Naive B cell (primary cell): ENCODE data around the gene LYZL4. TPM values are rescaled to one million over a fixed set of nuclear protein-coding genes. Genes with fewer than 3 reads are reported as not detected.

ENCODE experiments used
- ATAC-seq, 2 donors: fragments of 150-1000 bp; cut with Tn5 transposase; 2 replicates each; pipeline ENCODE4 v1.10.0; 2021; ENCODE audit warnings: low read depth in 2 of 2, mild to moderate bottlenecking in 2 of 2, moderate library complexity in 2 of 2
- DNase-seq: peaks from one replicate; pipeline ENCODE4 v3.0.0; 2022
- H3K27ac Mint-ChIP-seq, 6 donors: one replicate each; pipeline ENCODE4 v1.8.0; 2020 to 2022; ENCODE audit warnings: mild to moderate bottlenecking in 6 of 6, mixed read lengths in 6 of 6, moderate library complexity in 5 of 6, inconsistent platforms in 2 of 6
- H3K27me3 Mint-ChIP-seq, 3 donors: one replicate each; pipeline ENCODE4 v1.8.0; 2021 to 2022; ENCODE audit warnings: mixed read lengths in 3 of 3, mild to moderate bottlenecking in 1 of 3
- H3K36me3 Mint-ChIP-seq, 2 donors: one replicate each; pipeline ENCODE4 v1.8.0; 2020 to 2022; ENCODE audit warnings: mixed read lengths in 2 of 2, inconsistent platforms in 1 of 2, mild to moderate bottlenecking in 1 of 2
- H3K4me1 Mint-ChIP-seq, 3 donors: one replicate each; pipeline ENCODE4 v1.8.0; 2020 to 2022; ENCODE audit warnings: mixed read lengths in 3 of 3, inconsistent platforms in 1 of 3, mild to moderate bottlenecking in 1 of 3, moderate library complexity in 1 of 3
- H3K4me3 Mint-ChIP-seq, 8 donors: one replicate each; pipeline ENCODE4 v1.8.0; 2020 to 2022; ENCODE audit warnings: mild to moderate bottlenecking in 8 of 8, mixed read lengths in 8 of 8, moderate library complexity in 8 of 8, inconsistent platforms in 2 of 8
- H3K9me3 Mint-ChIP-seq, 7 donors: one replicate each; pipeline ENCODE4 v1.8.0; 2020 to 2022; ENCODE audit warnings: mixed read lengths in 7 of 7, mild to moderate bottlenecking in 5 of 7, inconsistent platforms in 2 of 7, moderate library complexity in 1 of 7
- polyA plus RNA-seq, 6 donors: library from polyadenylated mRNA; unstranded; fragments of 300-500 nt; fragmentation: Illumina TruSeq; gene quantifications; one replicate each; pipeline ENCODE4 v1.2.3, GENCODE V29; 2021; ENCODE audit warnings: low read depth in 6 of 6

LYZL4 gene
- polyA plus RNA-seq, 6 donors from 2014 or later: not detected

DNA sequence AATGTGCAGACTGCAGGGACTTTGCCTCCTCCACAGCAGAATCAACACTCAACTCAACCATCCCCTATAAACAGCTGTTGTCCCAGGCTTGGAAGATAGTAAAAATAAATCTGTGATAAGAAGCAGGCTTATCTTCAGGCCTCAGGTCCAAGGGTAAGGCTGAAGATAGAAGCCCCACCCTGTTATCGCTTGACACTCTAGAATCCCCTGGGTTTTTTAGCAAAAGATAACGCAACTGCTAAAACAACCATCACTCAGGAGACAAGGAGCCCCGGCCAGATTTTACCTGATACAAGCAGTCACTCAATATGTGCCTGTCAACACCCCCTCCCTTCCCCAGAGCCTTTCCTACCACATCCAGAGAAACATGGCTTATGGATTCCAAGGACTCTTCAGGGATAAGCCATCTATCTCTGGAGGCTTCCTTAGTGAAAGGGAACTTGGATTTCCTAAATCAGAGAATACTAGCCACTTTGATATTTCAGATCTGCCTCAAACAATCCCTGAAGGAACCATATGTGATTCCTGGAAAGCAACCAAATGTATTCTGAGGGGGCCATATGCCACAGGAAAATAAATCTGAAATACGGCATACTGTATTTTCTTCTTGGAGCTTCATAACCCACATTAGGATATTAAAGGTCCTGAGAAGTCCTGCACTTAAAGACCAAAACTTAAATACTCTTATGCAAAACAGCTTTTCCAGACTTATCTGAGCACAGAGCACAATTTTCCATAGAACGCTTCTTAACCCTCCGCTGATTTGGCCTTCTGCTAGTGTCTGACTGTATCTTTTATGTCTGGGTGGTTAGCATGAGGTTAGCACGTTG is 60.4 kb downstream of the LYZL4 start:
- H3K27me3 Mint-ChIP-seq: peaks cover 7 to 45% (median 37%) of the 10 kb centered on the region in 3 donors
- DNase-seq (no peak), ATAC-seq (no peak)
- peaks cover 0 to 7% of the 10 kb centered on the region in 2 donors for H3K36me3 Mint-ChIP-seq
- no peak overlapping the region for H3K27ac Mint-ChIP-seq
- peaks cover 0 to 14% (median 0%) of the 10 kb centered on the region in 7 donors for H3K9me3 Mint-ChIP-seq
- H3K4me1 Mint-ChIP-seq: peaks cover 0 to 10% (median 0%) of the 10 kb centered on the region in 3 donors
- H3K4me3 Mint-ChIP-seq: no peak overlapping the region

GRCh38 chr3:42347928-42348327 is 62.5 kb downstream of the LYZL4 start:
- peaks cover 0 to 16% (median 0%) of the 10 kb centered on the region in 7 donors for H3K9me3 Mint-ChIP-seq
- DNase-seq (no peak), ATAC-seq (no peak)
- H3K36me3 Mint-ChIP-seq: peaks cover 0 to 7% of the 10 kb centered on the region in 2 donors
- H3K4me1 Mint-ChIP-seq: peaks cover 0 to 10% (median 0%) of the 10 kb centered on the region in 3 donors
- no peak overlapping the region for H3K4me3 Mint-ChIP-seq
- H3K27me3 Mint-ChIP-seq: peaks cover 7 to 32% (median 29%) of the 10 kb centered on the region in 3 donors
- no peak overlapping the region for H3K27ac Mint-ChIP-seq

Other genes with a start within 250 kb of the LYZL4 start
- gene CCK, start 144.4 kb downstream of the LYZL4 start, polyA plus RNA-seq: not detected
- 1 to 10 TPM in 2 of 6 donors, under 1 TPM in 3, not detected in 1; 0.57 to 3.0 (median 0.69) TPM for gene VIPR1, start 92.0 kb upstream of the LYZL4 start, polyA plus RNA-seq
- gene SEC22C, start 171.4 kb upstream of the LYZL4 start, polyA plus RNA-seq: 10 to 100 TPM; 25.1 to 39.0 (median 31.3) TPM
- 100 to 1,000 TPM; 111 to 142 (median 131) TPM for gene SS18L2, start 180.2 kb upstream of the LYZL4 start, polyA plus RNA-seq
- gene NKTR, start 190.1 kb upstream of the LYZL4 start, polyA plus RNA-seq: 10 to 100 TPM in 1 of 6 donors, 1 to 10 TPM in 5; 6.2 to 21.9 (median 8.4) TPM
- gene ZBTB47, start 243.1 kb upstream of the LYZL4 start, polyA plus RNA-seq: not detected